Measurements from ENCODE around the gene ADCYAP1R1.

The ADCYAP1R1 gene

GRCh38 chr7:31054608-31055278 lies 2.6 kb downstream of the ADCYAP1R1 start:
- Histone ChIP-seq H3K4me1 (peaks cover 12% of the 10 kb centered on the region), H3K9me3 (no peaks in the 10 kb centered on the region), H3K4me3 (ENCODE audit: low read depth, low read length) (no peak overlapping the region), H3K27me3 (peaks cover 17% of the 10 kb centered on the region), H3K36me3 (no peaks in the 10 kb centered on the region)
- DNase-seq = no peak
- no peak for TF ChIP-seq CTCF (IDR thresholded peaks at IDR 0.05; ENCODE audit: low read depth, low read length)

GRCh38 chr7:31055471-31055870 lies 3.4 kb downstream of the ADCYAP1R1 start:
- no peaks in the 10 kb centered on the region for H3K36me3 ChIP-seq
- peaks cover 17% of the 10 kb centered on the region for H3K27me3 ChIP-seq
- H3K4me3 ChIP-seq (ENCODE audit: low read depth, low read length) = no peak overlapping the region
- no peak for DNase-seq
- no peak for TF ChIP-seq CTCF (IDR thresholded peaks at IDR 0.05; ENCODE audit: low read depth, low read length)
- peaks cover 4% of the 10 kb centered on the region for H3K4me1 ChIP-seq
- H3K9me3 ChIP-seq = no peaks in the 10 kb centered on the region

GRCh38 chr7:31056775-31057346 lies 4.8 kb downstream of the ADCYAP1R1 start:
- no peaks in the 10 kb centered on the region for H3K4me1 ChIP-seq
- no peak for DNase-seq
- H3K9me3 ChIP-seq = no peaks in the 10 kb centered on the region
- H3K36me3 ChIP-seq = no peaks in the 10 kb centered on the region
- H3K4me3 ChIP-seq (ENCODE audit: low read depth, low read length) = no peak overlapping the region
- peaks cover 15% of the 10 kb centered on the region for H3K27me3 ChIP-seq
- TF ChIP-seq CTCF (IDR thresholded peaks at IDR 0.05; ENCODE audit: low read depth, low read length) = 0 out of 2 replicates have a peak, but pooled peaks have one; percentile 7

GRCh38 chr7:31058122-31058521 lies 6.0 kb downstream of the ADCYAP1R1 start:
- no peaks in the 10 kb centered on the region for H3K36me3 ChIP-seq
- no peaks in the 10 kb centered on the region for H3K9me3 ChIP-seq
- no peak for TF ChIP-seq CTCF (IDR thresholded peaks at IDR 0.05; ENCODE audit: low read depth, low read length)
- no peak for DNase-seq
- no peaks in the 10 kb centered on the region for H3K4me1 ChIP-seq
- H3K4me3 ChIP-seq (ENCODE audit: low read depth, low read length) = no peak overlapping the region
- peaks cover 5% of the 10 kb centered on the region for H3K27me3 ChIP-seq

GRCh38 chr7:31058688-31059087 lies 6.6 kb downstream of the ADCYAP1R1 start:
- no peak for DNase-seq

More at GRCh38 chr7:31058688-31059087, 6.6 kb downstream of the ADCYAP1R1 start:
- H3K36me3 ChIP-seq = no peaks in the 10 kb centered on the region
- no peaks in the 10 kb centered on the region for H3K4me1 ChIP-seq
- TF ChIP-seq CTCF (IDR thresholded peaks at IDR 0.05; ENCODE audit: low read depth, low read length) = no peak
- no peak overlapping the region for H3K4me3 ChIP-seq (ENCODE audit: low read depth, low read length)
- no peaks in the 10 kb centered on the region for H3K9me3 ChIP-seq
- no peaks in the 10 kb centered on the region for H3K27me3 ChIP-seq

All from BE2C (cell line).